ENCODE measurements around the gene GXYLT2.

- TF ChIP-seq YY1 (IDR thresholded peaks at IDR 0.05; ENCODE audit: insufficient read depth, insufficient read length) (no peak), ZNF274 (IDR thresholded peaks at IDR 0.05; ENCODE audit: low read depth, low read length) (no peak)
Observed at GRCh38 chr3:72972706-72973030, 84.8 kb downstream of the GXYLT2 start.
